CD4-positive, alpha-beta T cell (primary cell): ENCODE results near the gene CLSTN2. TPM values are rescaled to one million over a fixed set of nuclear protein-coding genes. Genes with fewer than 3 reads are reported as not detected.

Experiments
- ATAC-seq: fragments of 200-7000 bp; cut with Tn5 transposase; one replicate; pipeline ENCODE4 v1.10.0; 2022; ENCODE audit warnings: mild to moderate bottlenecking; ENCODE audit not compliant: poor library complexity
- CTCF ChIA-PET: fragments of 350-600 bp; sonication (Branson Sonifier 250); formaldehyde crosslinking; loops from one replicate; lab custom pipeline; 2021; ENCODE audit warnings: antibody characterized with exemption, inconsistent platforms; lab: Charles Lee
- POLR2A ChIA-PET: fragments of 350-600 bp; sonication (Branson Sonifier 250); formaldehyde crosslinking; loops from one replicate; lab custom pipeline; 2021; ENCODE audit warnings: antibody characterized with exemption, inconsistent platforms; lab: Charles Lee
- DNase-seq, 14 experiments: peaks; one replicate each; pipeline ENCODE4 v3.0.0-alpha.2; 2013 to 2020; ENCODE audit warnings: mixed read lengths in 2 of 14
- H3K27ac ChIP-seq, 2 donors: one replicate each; pipeline versions ENCODE4 v1.5.1 to v1.7.0; 2013; ENCODE audit warnings: low read length in 2 of 2, low read depth in 1 of 2, mild to moderate bottlenecking in 1 of 2
- H3K27me3 ChIP-seq, 2 experiments: 1 replicate in 1 of 2; 2 replicates in 1 of 2; pipeline versions ENCODE4 v1.6.1 to v1.7.0; 2013; ENCODE audit warnings: low read length in 2 of 2, control low read depth in 1 of 2, mild to moderate bottlenecking in 1 of 2, moderate library complexity in 1 of 2; ENCODE audit not compliant: insufficient read depth in 2 of 2, control insufficient read depth in 1 of 2
- H3K36me3 ChIP-seq: one replicate; pipeline ENCODE4 v1.6.1; 2013; ENCODE audit warnings: low read length, control low read depth; ENCODE audit not compliant: insufficient read depth
- H3K4me1 ChIP-seq: one replicate; pipeline ENCODE4 v1.6.1; 2013; ENCODE audit warnings: low read length, control low read depth; ENCODE audit not compliant: insufficient read depth
- H3K4me3 ChIP-seq: one replicate; pipeline ENCODE4 v1.5.1; 2013; ENCODE audit warnings: mild to moderate bottlenecking, low read length, moderate library complexity
- H3K9me3 ChIP-seq, 2 experiments: 1 replicate in 1 of 2; 2 replicates in 1 of 2; pipeline versions ENCODE4 v1.6.1 to v1.7.0; 2013; ENCODE audit warnings: low read length in 2 of 2, mild to moderate bottlenecking in 2 of 2, control low read depth in 1 of 2, moderate library complexity in 1 of 2; ENCODE audit not compliant: control insufficient read depth in 1 of 2, insufficient read depth in 1 of 2
- H3K27ac Mint-ChIP-seq: one replicate; pipeline ENCODE4 v1.8.0; 2020; ENCODE audit warnings: mixed read lengths
- H3K27me3 Mint-ChIP-seq: one replicate; pipeline ENCODE4 v1.8.0; 2021; ENCODE audit warnings: mixed read lengths
- H3K36me3 Mint-ChIP-seq: one replicate; pipeline ENCODE4 v1.8.0; 2021; ENCODE audit warnings: low read depth, mixed read lengths
- H3K4me1 Mint-ChIP-seq: one replicate; pipeline ENCODE4 v1.8.0; 2021; ENCODE audit warnings: low read depth, mixed read lengths
- H3K4me3 Mint-ChIP-seq: one replicate; pipeline ENCODE4 v1.8.0; 2020; ENCODE audit warnings: mild to moderate bottlenecking, mixed read lengths
- H3K9me3 Mint-ChIP-seq: one replicate; pipeline ENCODE4 v1.8.0; 2020; ENCODE audit warnings: mixed read lengths
- CTCF ChIP-seq: fragments of 200-600 bp; IDR thresholded peaks from one replicate; pipeline ENCODE4 v1.8.0; 2022; ENCODE audit warnings: antibody characterized with exemption, mild to moderate bottlenecking
- intact Hi-C, 2 experiments: fragments of 100-400 bp; cut with DNase I in 1 of 2; cut with micrococcal nuclease in 1 of 2; formaldehyde crosslinking; loops; one replicate each; pipeline versions ENCODE4 v1.15.1 to v1.9.0; 2023 to 2025; cut with DNase I, micrococcal nuclease
- total RNA-seq, 174 experiments: library from RNA in 2 of 174; stranded (reverse) in 2 of 174; gene quantifications; one replicate each; pipeline ENCODE4 v1.2.3 and lab custom pipeline; 2021 to 2026

CLSTN2 gene
- total RNA-seq, 2 experiments from 2014 or later, result not detected

DNA sequence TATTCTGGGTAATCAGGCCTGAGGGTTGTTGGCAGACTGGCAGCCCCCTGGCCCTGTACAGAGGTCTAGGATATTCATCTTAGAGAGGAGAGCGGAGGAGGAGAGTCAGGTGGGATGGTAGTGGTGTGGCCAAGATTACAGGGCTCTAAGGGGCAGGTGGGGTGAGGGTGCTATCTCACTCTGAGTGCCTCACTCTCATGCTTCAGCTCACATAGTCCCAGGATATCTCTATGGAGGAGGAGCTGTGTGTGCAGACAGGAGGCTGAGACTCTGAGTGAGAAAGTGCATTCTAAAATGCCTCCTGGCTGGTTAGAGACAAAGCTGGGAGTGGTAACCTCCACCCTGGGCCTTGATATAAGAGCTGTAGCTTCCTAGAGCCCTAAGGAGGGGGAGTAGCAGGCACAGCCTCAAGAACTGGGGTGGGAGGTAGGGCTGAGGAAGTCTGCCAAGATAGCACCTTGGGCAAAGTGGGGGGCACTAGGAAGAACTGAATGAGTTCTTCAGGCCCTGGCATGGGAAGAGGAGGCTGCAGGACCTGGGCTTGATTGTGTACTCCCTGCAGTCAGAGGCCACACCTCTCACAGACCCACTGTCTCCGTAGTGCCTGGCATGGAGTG is 39.9 kb downstream of the CLSTN2 start:
- Mint-ChIP-seq H3K36me3 (no peaks in the 10 kb centered on the region), H3K4me3 (no peak overlapping the region), H3K27me3 (no peaks in the 10 kb centered on the region), H3K4me1 (no peaks in the 10 kb centered on the region), H3K9me3 (no peaks in the 10 kb centered on the region), H3K27ac (no peak overlapping the region)
- TF ChIP-seq CTCF, result no peak
- H3K27ac ChIP-seq, result no peak overlapping the region
- no peaks in the 10 kb centered on the region for H3K9me3 ChIP-seq
- ChIA-PET POLR2A (no interaction called here), CTCF (no interaction called here)
- no peak for ATAC-seq
- intact Hi-C loops, result no loop called here
- H3K27me3 ChIP-seq, result no peaks in the 10 kb centered on the region
- no peaks in the 10 kb centered on the region for H3K36me3 ChIP-seq
- no peak for DNase-seq
- no peaks in the 10 kb centered on the region for H3K4me1 ChIP-seq
- H3K4me3 ChIP-seq, result no peak overlapping the region

GRCh38 chr3:139975594-139976365 is 40.8 kb downstream of the CLSTN2 start:
- H3K9me3 ChIP-seq, result no peaks in the 10 kb centered on the region
- ATAC-seq (no peak), DNase-seq (no peak)
- H3K4me1 ChIP-seq, result no peaks in the 10 kb centered on the region
- no peaks in the 10 kb centered on the region for H3K27me3 Mint-ChIP-seq
- H3K36me3 Mint-ChIP-seq, result no peaks in the 10 kb centered on the region
- H3K27me3 ChIP-seq, result no peaks in the 10 kb centered on the region
- ChIA-PET CTCF (no interaction called here), POLR2A (no interaction called here)
- no peaks in the 10 kb centered on the region for H3K9me3 Mint-ChIP-seq
- H3K4me3 Mint-ChIP-seq, result no peak overlapping the region
- no peak overlapping the region for H3K27ac Mint-ChIP-seq
- H3K36me3 ChIP-seq, result no peaks in the 10 kb centered on the region
- no peak for TF ChIP-seq CTCF
- no peak overlapping the region for H3K27ac ChIP-seq
- H3K4me3 ChIP-seq, result no peak overlapping the region
- intact Hi-C loops, result no loop called here
- no peaks in the 10 kb centered on the region for H3K4me1 Mint-ChIP-seq

GRCh38 chr3:139978966-139979365 is 44.0 kb downstream of the CLSTN2 start:
- H3K4me1 ChIP-seq, result no peaks in the 10 kb centered on the region
- Mint-ChIP-seq H3K27me3 (no peaks in the 10 kb centered on the region), H3K27ac (no peak overlapping the region), H3K4me1 (no peaks in the 10 kb centered on the region), H3K9me3 (no peaks in the 10 kb centered on the region), H3K4me3 (no peak overlapping the region), H3K36me3 (no peaks in the 10 kb centered on the region)
- intact Hi-C loops, result no loop called here
- no peak for TF ChIP-seq CTCF
- H3K9me3 ChIP-seq, result no peaks in the 10 kb centered on the region
- ATAC-seq (no peak), DNase-seq (no peak)
- H3K4me3 ChIP-seq, result no peak overlapping the region
- no peaks in the 10 kb centered on the region for H3K36me3 ChIP-seq
- ChIA-PET POLR2A (no interaction called here), CTCF (no interaction called here)
- no peaks in the 10 kb centered on the region for H3K27me3 ChIP-seq
- no peak overlapping the region for H3K27ac ChIP-seq
